ENCODE measurements around the gene LGALS14.

LGALS14 gene

GRCh38 chr19:39752390-39752789, 48.1 kb downstream of the LGALS14 start:
- no peak for DNase-seq

DNA sequence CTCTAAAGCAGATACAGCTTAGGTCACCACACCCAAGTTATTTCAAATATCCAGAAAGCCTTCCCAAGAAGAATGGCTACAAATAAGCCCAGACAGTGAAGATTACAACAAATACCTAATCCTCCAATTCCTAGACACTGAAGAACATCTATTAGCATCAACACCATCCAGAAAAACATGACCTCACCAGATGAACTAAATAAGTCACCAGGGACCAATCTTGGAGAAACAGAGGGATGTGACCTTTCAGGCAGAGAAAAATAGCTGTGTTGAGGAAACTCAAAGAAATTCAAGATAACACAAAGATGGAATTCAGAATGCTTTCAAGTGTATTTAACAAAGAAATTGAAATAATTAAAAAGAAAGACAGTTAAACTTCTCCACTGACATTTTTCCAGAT, 48.5 kb downstream of the LGALS14 start:
- DNase-seq, result no peak

DNA sequence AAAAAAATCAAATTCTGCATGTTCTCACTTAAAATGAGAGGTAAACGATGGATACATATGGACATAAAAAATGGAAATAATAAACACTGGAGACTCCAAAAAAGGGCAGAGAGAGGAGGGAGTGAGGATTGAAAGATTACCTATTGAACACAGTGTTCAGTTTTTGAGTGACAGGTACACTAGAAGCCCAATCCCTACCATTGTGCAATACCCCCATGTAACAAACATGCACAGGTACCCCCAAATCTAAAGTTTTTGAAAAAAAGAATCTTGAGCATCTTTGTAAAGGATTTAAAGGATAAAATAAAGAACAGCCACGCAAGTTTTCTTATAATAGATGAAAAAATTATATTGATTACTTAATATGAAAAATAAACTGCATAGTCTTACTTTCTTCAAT, 50.3 kb downstream of the LGALS14 start:
- no peak for DNase-seq

- no peak for DNase-seq
Measured at GRCh38 chr19:39754971-39755370, 50.7 kb downstream of the LGALS14 start.

Measured in CD4-positive, alpha-beta T cell treated with Interleukin-4 for 4 hours (primary cell).